Nephron progenitor cell (in vitro differentiated cells): ENCODE data around the gene ABCC11.
"Not testable (repeated sequence)": the region's sequence is repeated elsewhere in the genome, so short reads cannot be mapped to it uniquely, and the experiment has no call there.

Experiments
- DNase-seq: peaks from one replicate; pipeline ENCODE4 v3.0.0; 2021
- H3K27ac Mint-ChIP-seq: 2 replicates; pipeline ENCODE4 v1.8.0; 2021; ENCODE audit warnings: mild to moderate bottlenecking, moderate library complexity, mixed read lengths
- H3K27me3 Mint-ChIP-seq: 2 replicates; pipeline ENCODE4 v1.8.0; 2021; ENCODE audit warnings: mild to moderate bottlenecking, low read depth, mixed read lengths; ENCODE audit not compliant: poor library complexity
- H3K36me3 Mint-ChIP-seq: 2 replicates; pipeline ENCODE4 v1.8.0; 2021; ENCODE audit warnings: low read depth, mixed read lengths
- H3K4me1 Mint-ChIP-seq: 2 replicates; pipeline ENCODE4 v1.8.0; 2021; ENCODE audit warnings: mixed read lengths
- H3K4me3 Mint-ChIP-seq: 2 replicates; pipeline ENCODE4 v1.8.0; 2021; ENCODE audit warnings: mild to moderate bottlenecking, moderate library complexity, mixed read lengths
- H3K9me3 Mint-ChIP-seq: 2 replicates; pipeline ENCODE4 v1.8.0; 2021; ENCODE audit warnings: mild to moderate bottlenecking, moderate library complexity, mixed read lengths
- TF ChIP-seq, protein P1 (sequence below): fragments of 200-600 bp; sonication (generic); IDR thresholded peaks from 2 replicates; pipeline ENCODE4 v1.5.0; 2021; ENCODE audit warnings: antibody characterized with exemption

ABCC11 gene

GRCh38 chr16:48176635-48177408 lies 70.5 kb downstream of the ABCC11 start:
- H3K27me3 Mint-ChIP-seq: peaks cover 11% of the 10 kb centered on the region
- no peaks in the 10 kb centered on the region for H3K36me3 Mint-ChIP-seq
- DNase-seq: no peak
- no peak overlapping the region for H3K27ac Mint-ChIP-seq
- TF ChIP-seq, protein P1, sequence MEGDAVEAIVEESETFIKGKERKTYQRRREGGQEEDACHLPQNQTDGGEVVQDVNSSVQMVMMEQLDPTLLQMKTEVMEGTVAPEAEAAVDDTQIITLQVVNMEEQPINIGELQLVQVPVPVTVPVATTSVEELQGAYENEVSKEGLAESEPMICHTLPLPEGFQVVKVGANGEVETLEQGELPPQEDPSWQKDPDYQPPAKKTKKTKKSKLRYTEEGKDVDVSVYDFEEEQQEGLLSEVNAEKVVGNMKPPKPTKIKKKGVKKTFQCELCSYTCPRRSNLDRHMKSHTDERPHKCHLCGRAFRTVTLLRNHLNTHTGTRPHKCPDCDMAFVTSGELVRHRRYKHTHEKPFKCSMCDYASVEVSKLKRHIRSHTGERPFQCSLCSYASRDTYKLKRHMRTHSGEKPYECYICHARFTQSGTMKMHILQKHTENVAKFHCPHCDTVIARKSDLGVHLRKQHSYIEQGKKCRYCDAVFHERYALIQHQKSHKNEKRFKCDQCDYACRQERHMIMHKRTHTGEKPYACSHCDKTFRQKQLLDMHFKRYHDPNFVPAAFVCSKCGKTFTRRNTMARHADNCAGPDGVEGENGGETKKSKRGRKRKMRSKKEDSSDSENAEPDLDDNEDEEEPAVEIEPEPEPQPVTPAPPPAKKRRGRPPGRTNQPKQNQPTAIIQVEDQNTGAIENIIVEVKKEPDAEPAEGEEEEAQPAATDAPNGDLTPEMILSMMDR: no peak
- H3K9me3 Mint-ChIP-seq: no peaks in the 10 kb centered on the region
- H3K4me3 Mint-ChIP-seq: no peak overlapping the region
- H3K4me1 Mint-ChIP-seq: peaks cover 8% of the 10 kb centered on the region

DNA sequence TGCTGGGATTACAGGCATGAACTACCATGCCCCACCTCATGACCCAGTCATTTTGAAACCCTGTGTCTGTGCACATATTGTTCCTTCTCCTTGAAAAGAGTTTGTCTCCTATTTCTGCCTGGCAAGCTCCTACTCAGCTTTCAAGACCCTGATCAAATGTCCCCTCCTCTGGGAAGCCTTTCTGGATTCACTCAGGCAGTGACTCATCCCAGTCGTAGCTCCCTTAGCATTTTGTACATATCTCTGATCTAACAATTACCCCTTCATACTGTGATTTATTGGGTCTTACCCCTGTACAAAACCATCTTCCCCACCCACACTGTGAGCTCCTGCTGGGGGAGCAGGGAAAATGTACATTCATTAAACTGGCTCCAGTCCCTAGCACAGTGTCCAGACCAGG lies 73.5 kb downstream of the ABCC11 start:
- TF ChIP-seq, protein P1: no peak
- Mint-ChIP-seq H3K36me3 (no peaks in the 10 kb centered on the region), H3K4me1 (peaks cover 8% of the 10 kb centered on the region), H3K4me3 (no peak overlapping the region), H3K27me3 (peaks cover 11% of the 10 kb centered on the region), H3K9me3 (no peaks in the 10 kb centered on the region), H3K27ac (peak overlapping the region; percentile 72)
- no peak for DNase-seq

- Mint-ChIP-seq H3K27me3 (peaks cover 11% of the 10 kb centered on the region), H3K4me3 (no peak overlapping the region), H3K27ac (no peak overlapping the region)
These were observed 74.7 kb downstream of the ABCC11 start for GRCh38 chr16:48172682-48173081.

GRCh38 chr16:48169896-48170295 lies 77.4 kb downstream of the ABCC11 start:
- Mint-ChIP-seq H3K27ac (no peak overlapping the region), H3K4me3 (no peak overlapping the region), H3K36me3 (no peaks in the 10 kb centered on the region), H3K9me3 (no peaks in the 10 kb centered on the region), H3K27me3 (peaks cover 16% of the 10 kb centered on the region), H3K4me1 (peaks cover 20% of the 10 kb centered on the region)
- DNase-seq: no peak
- TF ChIP-seq, protein P1: no peak

More at GRCh38 chr16:48172682-48173081, 74.7 kb downstream of the ABCC11 start:
- no peaks in the 10 kb centered on the region for H3K36me3 Mint-ChIP-seq
- TF ChIP-seq, protein P1: no peak
- H3K9me3 Mint-ChIP-seq: no peaks in the 10 kb centered on the region
- DNase-seq: no peak
- H3K4me1 Mint-ChIP-seq: peaks cover 8% of the 10 kb centered on the region

DNA sequence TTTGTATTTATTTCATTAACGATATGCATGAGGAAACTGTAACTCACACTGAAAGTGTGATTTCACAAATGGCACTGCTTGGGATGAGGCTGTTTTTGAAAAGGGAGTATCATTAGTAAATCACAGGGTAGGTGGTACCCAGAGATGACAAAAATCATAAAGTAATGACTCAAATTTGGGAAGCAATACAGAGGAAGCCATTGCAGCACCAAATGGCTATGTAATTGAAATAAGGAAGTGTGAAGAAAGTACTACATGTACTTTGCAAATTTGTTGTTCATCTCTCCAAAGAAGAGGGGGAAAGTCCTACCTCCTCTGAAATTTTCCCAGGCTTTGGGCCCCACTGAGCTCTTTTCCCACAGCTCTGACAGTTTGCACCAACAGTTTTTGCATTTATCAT lies 79.3 kb downstream of the ABCC11 start:
- no peaks in the 10 kb centered on the region for H3K36me3 Mint-ChIP-seq

DNA sequence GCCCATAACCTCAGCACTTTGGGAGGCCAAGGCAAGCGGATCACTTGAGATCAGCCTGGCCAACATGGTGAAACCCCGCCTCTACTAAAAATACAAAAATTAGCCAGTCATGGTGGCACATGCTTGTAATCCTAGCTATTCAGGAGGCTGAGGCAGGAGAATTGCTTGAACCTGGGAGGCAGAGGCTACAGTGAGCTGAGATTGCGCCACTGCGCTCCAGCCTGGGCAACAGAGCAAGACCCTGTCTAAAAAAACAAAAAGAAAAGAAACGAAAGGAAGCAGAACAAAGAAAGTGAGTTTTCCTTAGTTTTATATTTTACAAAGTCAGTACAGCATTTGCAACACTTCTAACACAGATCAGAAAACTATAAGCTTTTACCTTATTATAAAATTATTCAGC lies 80.7 kb downstream of the ABCC11 start:
- not testable (repeated sequence) for H3K4me3 Mint-ChIP-seq
- peaks cover 11% of the 10 kb centered on the region for H3K27me3 Mint-ChIP-seq

More for the DNA sequence above, 79.3 kb downstream of the ABCC11 start:
- no peaks in the 10 kb centered on the region for H3K9me3 Mint-ChIP-seq
- DNase-seq: no peak
- TF ChIP-seq, protein P1: no peak
- H3K27me3 Mint-ChIP-seq: peaks cover 11% of the 10 kb centered on the region
- peaks cover 16% of the 10 kb centered on the region for H3K4me1 Mint-ChIP-seq
- no peak overlapping the region for H3K4me3 Mint-ChIP-seq
- no peak overlapping the region for H3K27ac Mint-ChIP-seq

More for the DNA sequence above, 80.7 kb downstream of the ABCC11 start:
- H3K27ac Mint-ChIP-seq, H3K36me3 Mint-ChIP-seq, H3K9me3 Mint-ChIP-seq, DNase-seq: not testable (repeated sequence)
- peaks cover 25% of the 10 kb centered on the region for H3K4me1 Mint-ChIP-seq
